Effector memory CD4-positive, alpha-beta T cell (primary cell): ENCODE results near the gene SIGLEC15.
A peak's percentile ranks its signal among the peaks of the same experiment; 100 is the strongest.

ENCODE experiments used
- DNase-seq, 3 donors: peaks; one replicate each; pipeline ENCODE4 v3.0.0-alpha.2; 2020
- H3K27ac ChIP-seq: 2 replicates; pipeline ENCODE4 v1.7.0; 2013; ENCODE audit warnings: mild to moderate bottlenecking, low read length, moderate library complexity; ENCODE audit not compliant: insufficient read depth, poor library complexity, severe bottlenecking
- H3K27me3 ChIP-seq: replicated peaks from 2 replicates; pipeline ENCODE4 v1.7.0; 2013; ENCODE audit warnings: mild to moderate bottlenecking, low read length; ENCODE audit not compliant: insufficient read depth, control insufficient read depth, poor library complexity, severe bottlenecking
- H3K36me3 ChIP-seq: 2 replicates; pipeline ENCODE4 v1.7.0; 2013; ENCODE audit warnings: mild to moderate bottlenecking, low read length, moderate library complexity; ENCODE audit not compliant: control insufficient read depth, insufficient read depth
- H3K4me1 ChIP-seq: 2 replicates; pipeline ENCODE4 v1.7.0; 2013; ENCODE audit warnings: low read length, mild to moderate bottlenecking; ENCODE audit not compliant: control insufficient read depth, insufficient read depth, poor library complexity, severe bottlenecking
- H3K4me3 ChIP-seq: 2 replicates; pipeline ENCODE4 v1.7.0; 2013; ENCODE audit warnings: low read length, low read depth, mild to moderate bottlenecking; ENCODE audit not compliant: insufficient read depth, poor library complexity, severe bottlenecking
- H3K9me3 ChIP-seq: 2 replicates; pipeline ENCODE4 v1.7.0; 2013; ENCODE audit warnings: mild to moderate bottlenecking, low read length, moderate library complexity; ENCODE audit not compliant: control insufficient read depth

SIGLEC15 gene

DNA sequence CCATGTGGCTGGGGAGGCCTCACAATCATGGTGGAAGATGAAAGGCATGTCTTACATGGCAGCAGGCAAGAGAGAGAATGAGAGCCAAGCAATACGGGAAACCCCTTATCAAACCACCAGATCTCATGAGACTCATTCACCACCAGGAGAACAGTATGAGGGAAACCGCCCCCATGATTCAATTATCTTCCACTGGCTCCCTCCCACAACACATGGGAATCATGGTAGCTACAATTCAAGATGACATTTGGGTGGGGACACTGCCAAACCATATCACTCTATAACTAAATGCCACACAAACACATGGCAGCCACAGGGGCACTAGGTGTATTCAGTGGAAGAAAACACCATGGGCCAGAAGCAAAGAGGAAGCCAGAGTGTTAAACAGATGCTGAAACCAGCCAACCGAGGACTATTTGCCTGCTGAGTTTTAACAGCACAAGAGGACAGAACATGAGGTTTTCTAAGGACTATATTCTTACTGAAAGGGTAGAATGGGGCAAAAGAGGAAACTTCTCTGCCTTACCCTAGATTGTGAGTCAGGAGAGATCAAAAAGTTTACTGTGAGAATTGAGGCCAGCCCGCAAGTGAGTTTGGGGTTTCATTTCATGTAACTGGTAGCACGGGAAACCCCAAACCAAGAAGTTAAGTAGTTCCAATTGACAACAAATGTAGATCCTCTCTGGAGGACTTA lies 49.2 kb downstream of the SIGLEC15 start:
- Histone ChIP-seq H3K27ac (peak overlapping the region; percentile 59), H3K9me3 (no peaks in the 10 kb centered on the region), H3K4me1 (peaks cover 8% of the 10 kb centered on the region), H3K36me3 (peaks cover 61% of the 10 kb centered on the region), H3K27me3 (no peaks in the 10 kb centered on the region), H3K4me3 (no peak overlapping the region)
- peak; percentile 27 to 47 (median 43) for DNase-seq

DNA sequence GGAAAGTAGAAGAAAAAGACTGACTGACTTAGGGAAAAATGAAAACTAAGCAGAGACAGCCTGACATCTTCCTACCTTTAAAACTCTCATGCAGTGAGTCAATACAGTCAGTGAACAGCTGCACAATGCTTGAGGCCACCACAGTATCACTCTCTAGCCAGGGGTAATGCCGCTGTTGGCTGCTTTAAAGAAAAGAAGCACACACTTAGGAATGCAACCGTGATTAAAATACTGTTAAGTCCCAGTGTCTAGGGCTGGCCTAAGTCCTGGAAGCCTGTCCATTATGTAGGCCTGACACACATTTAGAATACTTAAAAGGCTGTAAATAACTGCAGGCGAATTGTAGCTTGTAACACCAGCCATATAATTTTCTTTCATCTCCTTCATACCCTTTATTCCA lies 50.7 kb downstream of the SIGLEC15 start:
- DNase-seq, result no peak
- Histone ChIP-seq H3K27ac (no peak overlapping the region), H3K4me1 (peaks cover 8% of the 10 kb centered on the region), H3K27me3 (no peaks in the 10 kb centered on the region), H3K4me3 (no peak overlapping the region), H3K36me3 (peaks cover 49% of the 10 kb centered on the region), H3K9me3 (no peaks in the 10 kb centered on the region)

DNA sequence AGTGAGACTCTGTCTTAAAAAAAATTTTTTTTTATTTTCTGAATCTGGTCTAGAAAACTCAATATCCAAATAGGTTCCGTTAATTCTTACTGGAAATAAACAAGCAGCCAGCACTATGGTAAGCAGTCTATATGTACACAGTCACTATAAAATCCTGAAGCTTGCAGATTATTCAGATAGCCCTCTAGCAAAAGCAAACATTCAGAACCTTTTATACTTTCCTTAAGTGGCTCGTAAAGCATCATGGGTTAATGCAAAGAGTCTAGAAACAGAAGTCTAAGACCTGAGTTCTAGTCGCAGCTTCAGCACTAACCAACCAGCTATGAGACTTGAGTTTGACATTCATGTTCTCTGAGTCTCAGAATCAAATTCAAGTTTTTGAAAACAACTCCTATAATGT lies 51.9 kb downstream of the SIGLEC15 start:
- H3K9me3 ChIP-seq, result no peaks in the 10 kb centered on the region
- H3K27ac ChIP-seq, result no peak overlapping the region
- H3K27me3 ChIP-seq, result no peaks in the 10 kb centered on the region
- no peak for DNase-seq
- H3K4me3 ChIP-seq, result no peak overlapping the region
- peaks cover 8% of the 10 kb centered on the region for H3K4me1 ChIP-seq
- peaks cover 43% of the 10 kb centered on the region for H3K36me3 ChIP-seq

DNA sequence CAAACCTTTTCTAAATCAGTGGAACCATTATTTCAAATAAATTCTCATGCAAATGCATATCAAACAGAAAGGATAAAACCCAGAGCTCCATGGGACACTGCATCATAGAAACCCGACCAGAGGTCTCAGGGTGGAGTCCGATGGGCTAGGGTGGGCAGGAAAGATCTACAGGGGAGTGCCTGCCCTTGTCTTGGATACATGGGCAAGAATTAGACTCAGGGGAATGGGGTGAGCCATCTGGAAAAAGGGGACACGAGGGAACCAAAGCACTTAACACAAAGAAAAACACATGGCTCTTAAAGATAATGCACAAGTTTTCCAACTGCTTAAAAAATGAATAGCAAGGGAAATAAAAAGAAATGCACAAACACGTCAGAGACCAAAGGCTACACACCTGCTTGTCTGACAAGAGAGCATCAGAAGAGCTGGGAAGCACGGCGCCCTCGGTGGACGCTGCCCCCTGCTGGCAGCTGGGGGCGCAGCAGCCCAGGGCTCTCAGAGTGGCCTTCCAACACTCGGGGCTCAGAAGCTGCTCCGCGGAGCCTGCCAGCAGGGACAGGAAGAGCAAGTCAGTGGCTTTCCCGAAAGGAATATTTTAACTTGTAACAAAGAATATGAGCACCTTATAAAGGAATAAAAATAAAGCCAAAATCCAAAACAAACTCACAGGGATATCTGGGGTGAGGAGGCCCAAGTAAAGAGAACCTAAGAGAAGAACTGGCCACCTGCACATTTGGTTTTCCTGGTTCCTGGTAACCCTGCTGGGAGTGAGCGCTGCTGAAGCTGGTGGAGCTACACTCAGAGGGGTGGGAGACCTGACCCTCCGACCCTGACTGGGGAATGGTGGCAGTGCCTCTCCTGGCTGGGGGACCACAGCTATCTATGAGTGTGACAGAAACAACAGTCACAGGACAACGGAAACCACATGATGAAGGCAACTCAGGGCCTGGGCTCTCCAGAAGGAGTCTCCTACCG lies 54.5 kb downstream of the SIGLEC15 start:
- Histone ChIP-seq H3K27me3 (no peaks in the 10 kb centered on the region), H3K9me3 (no peaks in the 10 kb centered on the region), H3K4me1 (peaks cover 3% of the 10 kb centered on the region), H3K27ac (no peak overlapping the region), H3K4me3 (no peak overlapping the region), H3K36me3 (peaks cover 45% of the 10 kb centered on the region)
- peak; percentile 32 to 55 (median 37) for DNase-seq

DNA sequence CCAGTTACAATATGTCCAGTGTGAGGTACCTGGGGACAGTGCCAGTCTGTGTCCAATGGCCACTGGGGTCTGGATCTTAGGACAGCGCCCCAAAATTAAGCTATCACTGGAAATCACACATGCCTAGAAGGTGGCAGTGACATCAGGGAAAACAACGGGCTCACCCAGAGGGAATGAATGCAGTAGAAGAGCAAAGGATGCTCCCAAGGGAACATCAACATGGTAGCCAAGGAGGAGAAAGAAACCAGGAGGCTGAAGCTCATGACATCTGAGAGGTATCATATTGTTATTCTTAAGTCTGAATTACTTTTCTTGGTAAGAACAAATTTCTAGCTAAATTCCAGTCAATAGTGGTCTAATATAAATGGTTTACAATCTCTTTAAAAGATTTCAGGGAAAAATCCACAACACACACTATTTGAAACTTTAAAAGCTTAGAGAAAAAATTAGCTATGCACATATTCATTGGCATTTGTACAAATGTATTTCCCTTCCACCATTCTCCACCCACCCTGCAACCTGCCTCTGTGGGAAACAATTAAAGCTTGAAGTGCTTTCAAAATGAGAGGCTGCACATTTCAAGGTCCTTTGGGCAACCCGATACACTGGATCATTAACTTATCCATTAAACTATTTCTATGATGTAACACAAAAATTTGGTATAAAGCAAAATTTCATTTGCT lies 55.5 kb downstream of the SIGLEC15 start:
- Histone ChIP-seq H3K36me3 (peaks cover 48% of the 10 kb centered on the region), H3K4me1 (no peaks in the 10 kb centered on the region), H3K27me3 (no peaks in the 10 kb centered on the region), H3K4me3 (no peak overlapping the region), H3K27ac (no peak overlapping the region), H3K9me3 (no peaks in the 10 kb centered on the region)
- no peak for DNase-seq

DNA sequence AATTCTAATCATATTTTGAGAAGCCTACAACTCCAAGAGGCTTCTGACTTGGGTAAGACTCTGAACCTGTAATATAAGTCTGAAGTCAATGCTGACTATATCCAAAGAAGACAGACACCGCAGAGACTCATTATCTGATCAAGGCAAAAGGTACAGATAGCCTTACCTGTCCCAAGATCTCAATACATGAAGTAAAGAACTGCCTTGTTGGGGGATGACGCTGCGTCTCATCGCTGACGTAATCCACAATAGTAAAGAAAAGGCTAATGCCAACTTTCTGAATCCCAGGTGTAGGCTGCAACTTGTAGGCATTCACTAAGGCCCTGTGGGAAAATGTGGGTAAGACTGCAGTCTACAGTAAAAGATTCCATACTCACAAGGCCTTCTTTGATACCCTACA lies 62.1 kb downstream of the SIGLEC15 start:
- Histone ChIP-seq H3K27me3 (no peaks in the 10 kb centered on the region), H3K4me3 (no peak overlapping the region), H3K36me3 (peaks cover 43% of the 10 kb centered on the region), H3K9me3 (no peaks in the 10 kb centered on the region), H3K27ac (no peak overlapping the region), H3K4me1 (no peaks in the 10 kb centered on the region)
- DNase-seq, result no peak

DNA sequence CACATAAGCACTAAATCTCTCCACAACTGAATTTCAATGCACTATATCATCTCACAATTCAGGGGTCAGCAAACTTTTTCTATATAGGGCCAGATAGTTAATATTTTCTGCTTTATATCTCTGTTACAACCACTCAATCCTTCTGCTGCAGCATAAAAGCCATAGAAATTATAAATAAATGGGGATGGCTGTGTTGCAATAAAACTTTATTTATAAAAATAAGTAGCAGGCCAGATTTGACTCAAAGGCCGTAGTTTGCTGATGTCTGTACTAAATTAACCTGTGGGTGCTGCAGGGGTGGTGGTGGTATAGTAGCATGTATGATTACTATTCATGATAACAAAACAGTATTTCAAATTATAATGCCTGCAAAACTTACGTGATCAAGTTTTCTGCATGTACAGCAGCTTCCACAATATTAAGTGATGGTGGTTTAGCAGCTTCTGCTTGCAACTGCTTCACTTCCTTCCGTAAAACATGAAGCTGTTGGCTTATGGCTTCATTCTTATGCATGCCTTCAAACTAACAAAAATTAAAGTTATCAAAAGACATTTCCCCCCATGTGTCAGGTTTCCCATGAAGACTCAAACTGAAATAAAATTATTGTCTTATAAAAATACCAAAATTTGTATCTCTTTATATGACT lies 64.1 kb downstream of the SIGLEC15 start:
- Histone ChIP-seq H3K9me3 (no peaks in the 10 kb centered on the region), H3K4me1 (no peaks in the 10 kb centered on the region), H3K27me3 (no peaks in the 10 kb centered on the region), H3K4me3 (no peak overlapping the region), H3K36me3 (peaks cover 31% of the 10 kb centered on the region), H3K27ac (no peak overlapping the region)
- no peak for DNase-seq

DNA sequence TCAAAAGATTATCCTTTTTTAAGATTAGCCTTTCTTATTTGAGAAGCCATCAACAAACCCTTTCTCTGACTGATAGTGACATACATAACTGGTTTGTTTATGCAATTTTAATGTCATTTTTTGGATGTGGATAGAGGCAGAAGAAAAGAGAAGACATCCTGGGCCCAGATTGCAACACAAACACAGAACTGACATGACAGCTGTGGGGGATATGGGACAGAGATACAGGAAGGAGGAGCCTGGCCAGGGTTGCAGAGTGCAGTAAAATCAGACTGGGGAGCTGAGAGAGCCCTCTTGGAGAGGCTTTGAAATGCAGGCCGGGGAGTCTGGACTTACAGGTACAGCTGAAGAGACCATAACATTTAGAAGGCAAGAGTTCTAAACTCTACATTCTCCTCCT lies 65.1 kb downstream of the SIGLEC15 start:
- no peak overlapping the region for H3K4me3 ChIP-seq
- no peaks in the 10 kb centered on the region for H3K9me3 ChIP-seq
- no peak for DNase-seq
- no peaks in the 10 kb centered on the region for H3K27me3 ChIP-seq
- no peak overlapping the region for H3K27ac ChIP-seq
- no peaks in the 10 kb centered on the region for H3K4me1 ChIP-seq
- H3K36me3 ChIP-seq, result peaks cover 30% of the 10 kb centered on the region

DNA sequence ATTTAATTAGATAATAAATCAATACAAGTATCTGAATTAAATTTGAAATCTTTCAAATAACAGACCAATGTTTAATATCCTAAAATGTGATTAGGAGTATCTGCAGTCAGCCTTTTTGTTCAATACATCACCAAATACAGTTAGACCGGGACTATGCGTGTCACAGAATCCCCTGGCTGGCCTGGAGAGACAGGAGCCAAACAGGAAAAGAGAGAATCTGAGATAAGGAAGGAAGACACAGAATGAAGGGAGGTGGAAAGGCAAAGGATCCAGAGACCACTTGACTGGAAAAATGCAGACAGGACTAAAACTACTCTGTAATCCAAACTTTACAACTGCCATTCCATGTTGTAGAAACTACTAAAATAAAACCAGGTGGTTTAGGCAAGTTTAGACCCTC lies 66.3 kb downstream of the SIGLEC15 start:
- Histone ChIP-seq H3K27me3 (no peaks in the 10 kb centered on the region), H3K4me3 (no peak overlapping the region), H3K27ac (no peak overlapping the region), H3K9me3 (no peaks in the 10 kb centered on the region), H3K36me3 (peaks cover 41% of the 10 kb centered on the region), H3K4me1 (no peaks in the 10 kb centered on the region)
- DNase-seq, result no peak
